ENCODE results near the gene CASTOR2. TPM values are rescaled to one million over a fixed set of nuclear protein-coding genes. Genes with fewer than 3 reads are reported as not detected.

Gene CASTOR2
- polyA plus RNA-seq, 1 donor: 4.5 TPM

DNA sequence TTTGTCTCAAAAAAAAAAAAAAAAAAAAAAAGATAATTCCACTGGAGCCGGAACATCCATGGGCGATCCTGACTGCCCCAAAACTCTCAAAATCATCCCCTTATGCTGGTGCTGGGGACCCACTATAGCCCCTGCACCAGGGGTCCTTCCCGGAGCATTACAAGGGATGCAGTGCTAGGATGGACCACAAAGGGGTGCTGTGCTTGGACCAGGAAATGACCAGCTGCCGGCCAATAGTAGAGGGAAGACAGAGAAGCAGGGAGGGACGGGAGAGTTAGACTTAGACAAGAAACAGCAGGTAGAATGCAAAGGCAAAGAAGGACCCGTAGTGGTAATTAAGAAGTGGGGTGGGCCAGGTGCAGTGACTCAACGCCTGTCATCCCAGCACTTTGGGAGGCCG lies 68.6 kb downstream of the CASTOR2 start:
- WGBS (ENCODE audit: insufficient coverage, low lambda C conversion rate): no CpG with 5 or more reads among the region's 8 CpGs
- DNase-seq: no peak
- Histone ChIP-seq H3K27ac (ENCODE audit: low read length) (no peak overlapping the region), H3K4me1 (ENCODE audit: control insufficient read depth, insufficient read depth, low read length) (no peaks in the 10 kb centered on the region), H3K36me3 (ENCODE audit: control insufficient read depth, insufficient read depth, low read length) (peaks cover 5% of the 10 kb centered on the region), H3K27me3 (ENCODE audit: control insufficient read depth, insufficient read depth, low read length) (no peaks in the 10 kb centered on the region), H3K4me3 (ENCODE audit: low read length) (no peak overlapping the region), H3K9me3 (ENCODE audit: control insufficient read depth, low read depth, low read length) (no peaks in the 10 kb centered on the region)

GRCh38 chr7:75033826-75034225 lies 69.3 kb downstream of the CASTOR2 start:
- Histone ChIP-seq H3K9me3 (ENCODE audit: control insufficient read depth, low read depth, low read length) (no peaks in the 10 kb centered on the region), H3K27me3 (ENCODE audit: control insufficient read depth, insufficient read depth, low read length) (no peaks in the 10 kb centered on the region), H3K27ac (ENCODE audit: low read length) (no peak overlapping the region), H3K4me1 (ENCODE audit: control insufficient read depth, insufficient read depth, low read length) (no peaks in the 10 kb centered on the region), H3K4me3 (ENCODE audit: low read length) (no peak overlapping the region), H3K36me3 (ENCODE audit: control insufficient read depth, insufficient read depth, low read length) (peaks cover 2% of the 10 kb centered on the region)
- WGBS (ENCODE audit: insufficient coverage, low lambda C conversion rate): 89% methylated on average over 3 of the region's 8 CpGs
- DNase-seq: no peak

- H3K9me3 ChIP-seq (ENCODE audit: control insufficient read depth, low read depth, low read length): no peaks in the 10 kb centered on the region
- WGBS (ENCODE audit: insufficient coverage, low lambda C conversion rate): no CpG with 5 or more reads among the region's 8 CpGs
- no peak for DNase-seq
- no peaks in the 10 kb centered on the region for H3K4me1 ChIP-seq (ENCODE audit: control insufficient read depth, insufficient read depth, low read length)
- H3K27me3 ChIP-seq (ENCODE audit: control insufficient read depth, insufficient read depth, low read length): no peaks in the 10 kb centered on the region
- no peak overlapping the region for H3K4me3 ChIP-seq (ENCODE audit: low read length)
- no peak overlapping the region for H3K27ac ChIP-seq (ENCODE audit: low read length)
- H3K36me3 ChIP-seq (ENCODE audit: control insufficient read depth, insufficient read depth, low read length): peaks cover 18% of the 10 kb centered on the region
These were observed 74.0 kb downstream of the CASTOR2 start for GRCh38 chr7:75038508-75038907.

GRCh38 chr7:75039166-75039565 lies 74.7 kb downstream of the CASTOR2 start:
- H3K27me3 ChIP-seq (ENCODE audit: control insufficient read depth, insufficient read depth, low read length): no peaks in the 10 kb centered on the region
- no CpG with 5 or more reads among the region's 10 CpGs for WGBS (ENCODE audit: insufficient coverage, low lambda C conversion rate)
- H3K4me1 ChIP-seq (ENCODE audit: control insufficient read depth, insufficient read depth, low read length): no peaks in the 10 kb centered on the region
- no peak for DNase-seq
- H3K36me3 ChIP-seq (ENCODE audit: control insufficient read depth, insufficient read depth, low read length): peaks cover 24% of the 10 kb centered on the region
- H3K27ac ChIP-seq (ENCODE audit: low read length): no peak overlapping the region
- no peak overlapping the region for H3K4me3 ChIP-seq (ENCODE audit: low read length)
- H3K9me3 ChIP-seq (ENCODE audit: control insufficient read depth, low read depth, low read length): no peaks in the 10 kb centered on the region

GRCh38 chr7:75039709-75040108 lies 75.2 kb downstream of the CASTOR2 start:
- H3K27ac ChIP-seq (ENCODE audit: low read length): no peak overlapping the region
- no peaks in the 10 kb centered on the region for H3K4me1 ChIP-seq (ENCODE audit: control insufficient read depth, insufficient read depth, low read length)
- no peaks in the 10 kb centered on the region for H3K27me3 ChIP-seq (ENCODE audit: control insufficient read depth, insufficient read depth, low read length)
- no peak overlapping the region for H3K4me3 ChIP-seq (ENCODE audit: low read length)
- DNase-seq: no peak
- WGBS (ENCODE audit: insufficient coverage, low lambda C conversion rate): no CpG with 5 or more reads among the region's 11 CpGs
- peaks cover 24% of the 10 kb centered on the region for H3K36me3 ChIP-seq (ENCODE audit: control insufficient read depth, insufficient read depth, low read length)
- H3K9me3 ChIP-seq (ENCODE audit: control insufficient read depth, low read depth, low read length): no peaks in the 10 kb centered on the region

DNA sequence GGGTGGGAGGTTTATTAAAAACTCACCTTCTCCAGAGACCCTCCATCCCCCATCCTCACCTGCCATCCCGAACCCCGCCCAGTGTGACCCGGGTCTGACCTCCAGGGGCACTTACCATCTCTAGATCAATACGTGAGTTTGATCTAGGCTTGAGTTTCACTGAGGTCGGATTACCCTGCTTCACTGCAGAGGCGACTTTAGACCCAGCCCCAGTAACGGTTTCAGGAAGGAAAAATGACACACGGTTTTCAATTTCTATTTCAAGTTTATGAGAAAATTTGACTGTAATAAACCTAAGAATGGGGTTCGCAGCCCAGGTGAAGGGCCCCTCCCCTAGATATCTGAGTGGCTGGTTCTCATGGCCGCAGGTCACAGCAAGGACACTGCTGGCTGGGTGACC lies 76.0 kb downstream of the CASTOR2 start:
- Histone ChIP-seq H3K9me3 (ENCODE audit: control insufficient read depth, low read depth, low read length) (no peaks in the 10 kb centered on the region), H3K4me1 (ENCODE audit: control insufficient read depth, insufficient read depth, low read length) (no peaks in the 10 kb centered on the region), H3K4me3 (ENCODE audit: low read length) (no peak overlapping the region), H3K27ac (ENCODE audit: low read length) (no peak overlapping the region), H3K36me3 (ENCODE audit: control insufficient read depth, insufficient read depth, low read length) (peaks cover 28% of the 10 kb centered on the region), H3K27me3 (ENCODE audit: control insufficient read depth, insufficient read depth, low read length) (no peaks in the 10 kb centered on the region)
- DNase-seq: no peak
- no CpG with 5 or more reads among the region's 10 CpGs for WGBS (ENCODE audit: insufficient coverage, low lambda C conversion rate)

DNA sequence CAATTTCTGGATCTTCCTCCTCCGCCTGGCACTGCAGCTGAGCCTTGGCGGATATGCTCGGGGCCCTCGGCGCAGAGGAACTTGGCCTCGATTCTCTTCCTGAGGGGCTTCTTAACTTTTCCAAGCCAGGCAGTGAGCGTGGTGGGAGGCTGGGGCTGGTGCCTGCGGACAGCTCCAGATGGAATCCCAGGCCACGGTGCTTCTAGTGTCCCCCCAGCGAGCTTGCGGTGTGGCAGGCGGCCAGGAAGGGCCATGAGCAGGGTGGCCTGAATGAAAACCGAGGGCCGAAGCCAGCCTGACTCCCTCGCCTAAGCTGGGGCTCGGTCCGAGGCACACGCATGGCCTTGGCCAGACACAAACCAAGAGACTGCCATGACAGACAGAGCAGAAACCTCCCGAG lies 77.8 kb downstream of the CASTOR2 start:
- Histone ChIP-seq H3K4me1 (ENCODE audit: control insufficient read depth, insufficient read depth, low read length) (no peaks in the 10 kb centered on the region), H3K27ac (ENCODE audit: low read length) (no peak overlapping the region), H3K36me3 (ENCODE audit: control insufficient read depth, insufficient read depth, low read length) (peaks cover 32% of the 10 kb centered on the region), H3K9me3 (ENCODE audit: control insufficient read depth, low read depth, low read length) (no peaks in the 10 kb centered on the region), H3K27me3 (ENCODE audit: control insufficient read depth, insufficient read depth, low read length) (no peaks in the 10 kb centered on the region), H3K4me3 (ENCODE audit: low read length) (no peak overlapping the region)
- no peak for DNase-seq
- WGBS (ENCODE audit: insufficient coverage, low lambda C conversion rate): no CpG with 5 or more reads among the region's 19 CpGs

DNA sequence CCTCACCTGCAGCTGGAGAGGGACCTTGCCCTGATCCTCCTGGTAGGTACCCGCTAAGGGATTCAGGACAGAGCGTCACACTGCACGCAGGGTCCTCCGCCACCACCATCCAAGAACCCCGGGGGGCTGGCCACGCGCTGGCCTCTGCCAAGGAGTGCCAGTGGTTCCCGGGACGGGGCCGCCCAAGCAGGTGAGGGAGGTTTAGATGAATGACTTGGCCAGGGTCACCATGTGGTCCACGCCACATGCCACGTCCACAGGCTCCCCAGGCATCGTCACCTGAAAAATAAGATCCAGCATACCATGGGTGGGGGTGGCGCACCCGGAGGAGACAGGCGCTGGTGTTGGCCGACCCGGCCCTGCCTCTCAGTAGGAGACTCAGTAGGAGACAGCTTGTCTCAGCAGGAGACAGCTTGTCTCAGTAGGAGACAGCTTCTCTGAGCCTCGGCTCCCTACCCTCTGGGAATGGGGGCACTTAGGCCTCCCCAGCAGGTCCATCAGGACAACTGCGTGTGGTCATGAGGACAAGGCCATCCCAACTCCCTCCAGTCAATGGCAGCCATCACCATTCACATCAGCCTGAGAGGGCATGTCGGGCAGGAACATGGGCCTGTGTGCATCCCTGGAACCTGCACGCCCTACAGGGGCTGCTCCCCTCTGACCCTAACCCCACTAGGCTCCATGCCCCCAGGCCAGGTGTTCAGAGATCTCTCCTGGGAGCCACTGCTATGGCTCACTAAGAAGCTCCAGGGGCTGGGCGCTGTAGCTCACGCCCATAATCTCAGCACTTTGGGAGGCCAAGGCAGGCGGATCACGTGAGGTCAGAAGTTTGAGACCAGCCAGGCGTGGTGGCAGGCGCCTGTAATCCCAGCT lies 78.6 kb downstream of the CASTOR2 start:
- Histone ChIP-seq H3K9me3 (ENCODE audit: control insufficient read depth, low read depth, low read length) (no peaks in the 10 kb centered on the region), H3K36me3 (ENCODE audit: control insufficient read depth, insufficient read depth, low read length) (peaks cover 32% of the 10 kb centered on the region), H3K4me3 (ENCODE audit: low read length) (no peak overlapping the region), H3K4me1 (ENCODE audit: control insufficient read depth, insufficient read depth, low read length) (no peaks in the 10 kb centered on the region), H3K27me3 (ENCODE audit: control insufficient read depth, insufficient read depth, low read length) (no peaks in the 10 kb centered on the region), H3K27ac (ENCODE audit: low read length) (no peak overlapping the region)
- no peak for DNase-seq
- no CpG with 5 or more reads among the region's 28 CpGs for WGBS (ENCODE audit: insufficient coverage, low lambda C conversion rate)

DNA sequence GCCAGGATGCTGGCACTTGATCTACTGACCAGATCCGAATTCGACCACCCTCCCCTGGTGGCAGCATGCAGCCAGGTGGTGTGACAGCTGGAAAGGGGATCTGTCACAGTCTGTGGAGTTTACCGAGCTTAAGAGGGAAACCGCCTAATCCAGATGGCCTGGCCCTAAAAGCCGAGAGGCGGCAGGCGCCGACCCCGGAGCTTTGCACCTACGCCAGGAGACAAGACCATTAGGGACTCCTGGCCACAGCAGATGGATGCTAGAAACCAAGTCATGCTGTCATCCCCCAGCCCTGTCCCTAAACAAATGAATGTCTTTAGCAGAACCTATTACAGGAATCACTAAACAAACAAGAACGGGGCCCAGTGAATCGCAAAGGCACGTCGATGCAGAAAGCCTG lies 81.4 kb downstream of the CASTOR2 start:
- no peak overlapping the region for H3K27ac ChIP-seq (ENCODE audit: low read length)
- H3K27me3 ChIP-seq (ENCODE audit: control insufficient read depth, insufficient read depth, low read length): no peaks in the 10 kb centered on the region
- DNase-seq: no peak
- no CpG with 5 or more reads among the region's 14 CpGs for WGBS (ENCODE audit: insufficient coverage, low lambda C conversion rate)
- H3K4me3 ChIP-seq (ENCODE audit: low read length): no peak overlapping the region
- H3K9me3 ChIP-seq (ENCODE audit: control insufficient read depth, low read depth, low read length): no peaks in the 10 kb centered on the region
- peaks cover 52% of the 10 kb centered on the region for H3K36me3 ChIP-seq (ENCODE audit: control insufficient read depth, insufficient read depth, low read length)
- no peaks in the 10 kb centered on the region for H3K4me1 ChIP-seq (ENCODE audit: control insufficient read depth, insufficient read depth, low read length)

GRCh38 chr7:75048435-75049379 lies 84.2 kb downstream of the CASTOR2 start:
- peaks cover 47% of the 10 kb centered on the region for H3K36me3 ChIP-seq (ENCODE audit: control insufficient read depth, insufficient read depth, low read length)
- no peaks in the 10 kb centered on the region for H3K9me3 ChIP-seq (ENCODE audit: control insufficient read depth, low read depth, low read length)
- H3K4me3 ChIP-seq (ENCODE audit: low read length): no peak overlapping the region
- no peaks in the 10 kb centered on the region for H3K27me3 ChIP-seq (ENCODE audit: control insufficient read depth, insufficient read depth, low read length)
- no peak overlapping the region for H3K27ac ChIP-seq (ENCODE audit: low read length)
- no peaks in the 10 kb centered on the region for H3K4me1 ChIP-seq (ENCODE audit: control insufficient read depth, insufficient read depth, low read length)
- no CpG with 5 or more reads among the region's 17 CpGs for WGBS (ENCODE audit: insufficient coverage, low lambda C conversion rate)
- no peak for DNase-seq
